LoVo (cell line): ENCODE measurements around the gene LTF.
"Not testable (repeated sequence)": the region's sequence is repeated elsewhere in the genome, so short reads cannot be mapped to it uniquely, and the experiment has no call there.

ENCODE experiments used
- DNase-seq: peaks from one replicate; pipeline ENCODE4 v3.0.0-alpha.2; 2016; ENCODE audit warnings: low spot score

LTF gene

DNA sequence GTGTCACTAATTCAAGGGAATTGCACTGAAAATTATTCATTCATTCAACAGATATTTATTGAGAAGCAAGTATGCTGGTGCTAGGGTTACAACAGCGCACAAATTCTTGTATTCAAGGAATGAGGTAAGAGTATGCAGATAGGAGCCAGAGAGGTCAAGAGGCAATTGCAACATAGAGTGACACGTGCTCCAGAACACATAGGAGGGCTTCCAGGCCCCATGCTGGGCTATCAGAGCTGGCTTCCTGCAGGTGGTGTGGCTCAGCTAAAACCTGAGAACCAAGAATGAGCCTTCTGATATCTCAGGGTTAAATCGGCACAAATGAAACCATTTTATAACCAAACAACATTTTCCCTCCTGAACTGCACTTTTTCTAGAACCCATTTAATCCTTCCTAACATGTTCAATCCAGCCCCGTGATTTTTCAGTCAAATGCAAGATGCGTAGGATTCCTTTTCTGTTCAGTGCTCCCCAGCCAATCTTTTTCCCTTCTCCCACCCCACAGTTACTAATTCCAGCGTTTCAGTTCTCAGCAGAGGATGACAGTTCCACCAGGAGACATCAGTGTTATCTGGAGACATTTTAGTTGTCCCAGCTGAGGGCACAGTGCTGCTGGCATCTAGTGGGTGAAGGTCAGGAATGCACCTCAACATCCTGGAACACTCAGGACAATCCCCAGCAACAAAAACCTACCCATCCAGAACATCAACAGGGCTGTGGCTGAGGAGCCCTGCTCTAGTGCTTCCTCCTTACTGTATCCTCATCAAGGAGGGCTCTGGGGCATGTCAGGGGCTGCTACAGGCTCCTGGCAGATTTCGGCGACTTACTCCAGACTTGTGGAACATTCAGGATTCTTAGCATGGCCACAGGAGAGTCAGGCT is 70.9 kb downstream of the LTF start:
- no peak for DNase-seq

DNA sequence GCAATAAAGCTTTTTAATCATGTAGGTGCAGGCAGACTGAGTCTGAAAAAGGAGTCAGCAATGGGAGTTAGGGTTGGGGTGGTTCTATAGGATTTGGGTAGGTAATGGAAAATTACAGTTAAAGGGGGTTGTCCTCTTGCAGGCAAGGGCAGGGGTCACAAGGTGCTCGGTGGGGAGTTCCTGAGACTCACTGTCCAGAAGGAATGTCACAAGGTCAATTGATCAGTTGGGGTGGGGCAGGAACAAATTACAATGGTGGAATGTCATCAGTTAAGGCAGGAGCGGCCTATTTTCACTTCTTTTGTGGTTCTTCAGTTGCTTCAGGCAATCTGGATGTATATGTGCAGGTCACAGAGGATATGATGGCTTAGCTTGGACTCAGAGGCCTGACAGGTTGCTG is 71.7 kb downstream of the LTF start:
- no peak for DNase-seq

DNA sequence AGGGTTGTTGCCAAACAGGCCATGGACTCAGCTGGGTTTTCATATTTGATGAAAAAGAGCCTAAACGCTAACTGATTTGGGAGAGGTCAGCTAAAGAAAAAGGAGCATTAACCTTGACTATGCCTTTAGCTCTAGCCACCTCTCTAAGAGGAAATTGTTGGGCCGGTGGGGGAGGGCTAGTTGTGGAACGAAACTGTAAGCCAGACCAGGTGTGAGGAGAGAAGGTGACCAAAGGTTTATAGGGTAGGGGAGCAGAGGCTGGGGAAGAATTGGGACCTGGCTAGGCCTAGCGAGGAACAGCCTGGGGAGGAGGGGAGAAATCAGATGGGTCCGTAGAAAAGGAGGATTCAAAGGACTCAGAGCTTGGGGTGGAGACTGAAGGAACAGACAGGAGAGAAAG is 73.2 kb downstream of the LTF start:
- DNase-seq, result not testable (repeated sequence)

DNA sequence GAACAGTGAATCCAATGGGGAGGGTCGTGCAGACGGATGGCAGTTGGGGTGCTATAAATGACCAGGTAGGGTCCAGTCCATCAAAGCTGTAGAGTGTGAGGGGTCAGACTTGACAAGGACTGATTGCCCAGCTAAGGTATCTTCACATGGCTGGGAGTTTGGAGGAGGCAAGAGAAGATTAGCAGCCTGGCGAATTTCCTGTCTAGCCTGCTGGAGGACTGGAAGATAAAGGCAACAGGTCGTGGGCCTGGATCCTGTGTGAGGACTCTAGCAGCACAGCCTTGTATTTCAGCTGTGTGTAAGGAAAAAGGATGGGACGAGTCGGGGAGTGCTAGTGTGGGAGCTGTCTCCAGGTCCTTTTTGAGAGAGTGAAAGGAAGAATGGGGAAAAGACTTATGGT is 75.4 kb downstream of the LTF start:
- no peak for DNase-seq

DNA sequence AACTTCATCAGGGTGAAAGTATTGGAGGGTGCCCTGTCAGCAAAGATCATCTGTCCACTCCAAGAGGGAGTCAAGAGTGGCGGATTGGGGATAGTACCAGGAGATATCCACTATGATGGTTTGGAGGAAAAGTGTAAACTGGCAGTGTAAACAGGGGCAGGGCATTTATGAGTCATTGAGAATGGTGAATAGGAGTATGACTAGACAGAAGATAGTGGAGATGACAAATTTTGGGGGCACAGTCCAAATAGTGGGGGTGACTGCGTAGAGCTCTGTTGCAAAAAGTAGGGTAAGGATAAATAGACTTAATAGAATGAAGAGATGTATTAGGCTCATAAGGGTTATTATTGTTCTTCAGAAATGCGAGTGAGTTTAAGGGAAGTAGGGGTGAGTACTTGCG is 75.9 kb downstream of the LTF start:
- not testable (repeated sequence) for DNase-seq

DNA sequence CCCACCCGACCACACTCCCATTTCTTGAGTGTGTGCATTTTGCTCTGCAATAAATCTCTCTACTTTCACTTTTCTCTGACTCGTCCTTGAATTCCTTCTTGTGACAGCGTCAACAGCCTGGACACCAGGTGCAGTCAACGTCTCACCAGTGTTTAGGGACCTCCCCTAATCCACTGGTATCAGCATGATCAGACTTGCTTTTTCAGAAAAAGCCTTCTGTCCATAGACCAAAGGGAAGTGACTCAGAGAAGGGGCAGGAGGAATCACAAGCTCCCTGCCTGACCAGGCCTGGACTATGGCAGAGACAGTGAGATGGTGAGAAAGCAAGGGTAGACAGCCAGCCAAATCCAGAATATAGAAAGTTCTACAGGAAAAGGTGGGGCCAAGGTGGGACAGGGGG is 78.5 kb downstream of the LTF start:
- DNase-seq, result peak; percentile 53
